Measurements from ENCODE around the gene MGLL. TPM values are rescaled to one million over a fixed set of nuclear protein-coding genes. Genes with fewer than 3 reads are reported as not detected.

MGLL gene
- total and polyA plus RNA-seq, 4 donors, result 67.0 to 182 (median 78.2) TPM

DNA sequence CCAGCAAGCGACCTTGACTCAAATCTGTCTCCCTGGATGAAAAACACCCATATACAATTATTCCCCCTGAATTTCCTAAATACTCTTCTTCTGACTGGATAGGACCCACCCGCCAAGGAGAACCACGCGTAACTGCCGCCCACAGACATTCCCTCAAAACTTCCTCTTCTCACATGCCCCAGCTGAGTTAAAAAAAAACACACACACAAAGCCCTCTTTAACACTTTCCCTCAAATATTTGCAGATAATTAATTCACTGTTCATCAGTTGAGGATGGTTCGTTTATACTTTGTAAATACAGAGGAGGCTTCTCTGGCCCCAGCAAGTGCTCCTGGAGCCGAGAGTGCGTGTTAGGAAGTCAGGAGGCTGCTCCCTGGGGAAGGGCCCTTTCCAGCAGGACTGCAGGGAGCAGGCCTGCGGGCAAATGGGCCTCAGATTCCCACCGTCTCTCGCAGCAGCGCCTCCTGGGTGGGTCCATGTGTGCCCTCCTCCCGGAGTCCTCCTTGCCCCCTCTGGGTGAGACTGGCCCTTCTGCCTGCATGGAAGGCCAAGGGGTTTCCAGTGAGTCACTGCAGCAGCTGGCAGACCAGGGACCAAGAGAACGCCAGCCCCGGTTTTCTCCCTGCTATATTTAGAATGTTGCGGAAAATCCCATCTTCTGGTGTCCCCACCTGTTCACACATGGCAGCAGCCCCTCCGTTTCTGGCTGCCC is 46.8 kb downstream of the MGLL start:
- H3K9me3 ChIP-seq (ENCODE audit: control insufficient read depth in 4 of 4, insufficient read depth in 3 of 4, low read length in 3 of 4), result peaks cover 0 to 4% (median 2%) of the 10 kb centered on the region in 4 donors
- 18 to 29% methylated on average over 17 of the region's 17 CpGs for WGBS, 2 donors
- ATAC-seq (ENCODE audit: insufficient read depth, low FRiP score), result peak; percentile 62
- peak overlapping the region in 1 of 2 donors; percentile 78 for H3K27ac ChIP-seq (ENCODE audit: low read depth in 1 of 2, low read length in 1 of 2)
- no peak for DNase-seq
- H3K4me3 ChIP-seq, result no peak overlapping the region
- H3K9ac ChIP-seq (ENCODE audit: insufficient read depth in 1 of 2, low read length in 2 of 2), result no peak overlapping the region
- no peak for TF ChIP-seq CTCF (IDR thresholded peaks at IDR 0.05; ENCODE audit: control extremely low read depth, extremely low read depth)
- H3K27me3 ChIP-seq (ENCODE audit: control insufficient read depth in 3 of 3, insufficient read depth in 3 of 3, low read length in 2 of 3), result no peaks in the 10 kb centered on the region
- peaks cover 0 to 17% (median under 1%) of the 10 kb centered on the region in 5 donors for H3K4me1 ChIP-seq (ENCODE audit: control insufficient read depth in 5 of 5, insufficient read depth in 5 of 5, low read length in 5 of 5)
- no peaks in the 10 kb centered on the region for H3K36me3 ChIP-seq (ENCODE audit: control insufficient read depth in 4 of 4, insufficient read depth in 4 of 4, low read length in 4 of 4)

GRCh38 chr3:127774647-127775046 is 47.7 kb downstream of the MGLL start:
- no peaks in the 10 kb centered on the region for H3K27me3 ChIP-seq (ENCODE audit: control insufficient read depth in 3 of 3, insufficient read depth in 3 of 3, low read length in 2 of 3)
- no peak for TF ChIP-seq CTCF (IDR thresholded peaks at IDR 0.05; ENCODE audit: control extremely low read depth, extremely low read depth)
- 75 to 81% methylated on average over 6 of the region's 6 CpGs for WGBS, 2 donors
- DNase-seq (no peak), ATAC-seq (ENCODE audit: insufficient read depth, low FRiP score) (no peak)
- no peak overlapping the region for H3K4me3 ChIP-seq
- no peak overlapping the region for H3K27ac ChIP-seq (ENCODE audit: low read depth in 1 of 2, low read length in 1 of 2)
- H3K9ac ChIP-seq (ENCODE audit: insufficient read depth in 1 of 2, low read length in 2 of 2), result no peak overlapping the region
- peaks cover 0 to 4% (median 2%) of the 10 kb centered on the region in 4 donors for H3K9me3 ChIP-seq (ENCODE audit: control insufficient read depth in 4 of 4, insufficient read depth in 3 of 4, low read length in 3 of 4)
- peaks cover 0 to 17% (median 0%) of the 10 kb centered on the region in 5 donors for H3K4me1 ChIP-seq (ENCODE audit: control insufficient read depth in 5 of 5, insufficient read depth in 5 of 5, low read length in 5 of 5)
- H3K36me3 ChIP-seq (ENCODE audit: control insufficient read depth in 4 of 4, insufficient read depth in 4 of 4, low read length in 4 of 4), result no peaks in the 10 kb centered on the region

DNA sequence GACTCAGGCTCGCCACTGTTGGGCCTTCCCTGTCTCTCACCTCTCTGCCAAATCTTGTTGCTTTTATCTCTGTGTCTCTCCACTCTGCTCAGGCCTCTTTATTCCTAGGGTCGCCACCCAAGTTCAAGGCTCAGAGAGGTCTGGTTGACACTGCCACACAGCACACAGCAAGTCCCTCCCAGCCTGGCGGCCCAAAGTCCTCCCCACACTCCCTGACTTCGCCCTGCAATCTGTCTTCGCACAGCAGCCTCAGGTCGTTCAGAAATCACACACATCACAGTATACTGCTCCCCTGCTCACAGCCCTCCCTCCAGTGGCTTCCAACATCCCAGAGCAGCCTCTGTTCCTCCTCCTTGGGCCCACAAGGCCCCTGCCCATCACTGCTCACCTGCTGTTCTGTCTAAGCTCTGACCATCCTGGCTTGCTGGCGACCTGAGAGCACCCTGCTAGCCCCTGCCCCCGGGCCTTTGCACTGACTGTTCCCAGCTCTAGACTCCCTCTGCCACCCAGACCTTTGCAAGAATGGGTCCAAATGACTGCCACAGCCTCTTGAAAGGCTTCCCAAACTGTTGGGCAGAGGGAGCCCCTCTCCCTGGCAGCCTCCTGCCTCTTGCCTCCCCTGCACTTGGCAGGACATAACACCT is 48.4 kb downstream of the MGLL start:
- Histone ChIP-seq H3K9me3 (ENCODE audit: control insufficient read depth in 4 of 4, insufficient read depth in 3 of 4, low read length in 3 of 4) (peaks cover 0 to 5% (median 2%) of the 10 kb centered on the region in 4 donors), H3K27me3 (ENCODE audit: control insufficient read depth in 3 of 3, insufficient read depth in 3 of 3, low read length in 2 of 3) (no peaks in the 10 kb centered on the region), H3K36me3 (ENCODE audit: control insufficient read depth in 4 of 4, insufficient read depth in 4 of 4, low read length in 4 of 4) (no peaks in the 10 kb centered on the region), H3K9ac (ENCODE audit: insufficient read depth in 1 of 2, low read length in 2 of 2) (no peak overlapping the region), H3K4me1 (ENCODE audit: control insufficient read depth in 5 of 5, insufficient read depth in 5 of 5, low read length in 5 of 5) (peaks cover 0 to 17% (median 0%) of the 10 kb centered on the region in 5 donors), H3K27ac (ENCODE audit: low read depth in 1 of 2, low read length in 1 of 2) (no peak overlapping the region), H3K4me3 (no peak overlapping the region)
- no peak for DNase-seq
- TF ChIP-seq CTCF (IDR thresholded peaks at IDR 0.05; ENCODE audit: control extremely low read depth, extremely low read depth), result no peak
- ATAC-seq (ENCODE audit: insufficient read depth, low FRiP score), result no peak
- 91 to 92% methylated on average over 8 of the region's 8 CpGs for WGBS, 2 donors

Data from lung (tissue), 12 donors.